ENCODE measurements around the gene TANK.
"Not testable (repeated sequence)": the region's sequence is repeated elsewhere in the genome, so short reads cannot be mapped to it uniquely, and the experiment has no call there.

- not testable (repeated sequence) for TF ChIP-seq EZH2 (IDR thresholded peaks at IDR 0.05; ENCODE audit: borderline replicate concordance, low read depth, low read length, poor library complexity, severe bottlenecking)
- peak; percentile 41; the same call in 1 of the 2 replicates for TF ChIP-seq CTCF (conservative IDR thresholded peaks at IDR 0.05; ENCODE audit: low read depth, low read length)
These were observed 120.7 kb downstream of the TANK start for GRCh38 chr2:161280906-161281323.
